Neural cell (in vitro differentiated cells): ENCODE data around the gene SELENOO.
"Not testable (repeated sequence)": the region's sequence is repeated elsewhere in the genome, so short reads cannot be mapped to it uniquely, and the experiment has no call there.

ENCODE experiments used
- CTCF ChIP-seq: fragments of 450-650 bp; IDR thresholded peaks from 2 replicates; pipeline ENCODE4 v1.5.1; 2014; ENCODE audit warnings: antibody characterized with exemption, mild to moderate bottlenecking, moderate library complexity; ENCODE audit not compliant: poor library complexity, severe bottlenecking
- POLR2AphosphoS5 ChIP-seq: IDR thresholded peaks from 2 replicates; pipeline ENCODE4 v1.6.1; 2012

DNA sequence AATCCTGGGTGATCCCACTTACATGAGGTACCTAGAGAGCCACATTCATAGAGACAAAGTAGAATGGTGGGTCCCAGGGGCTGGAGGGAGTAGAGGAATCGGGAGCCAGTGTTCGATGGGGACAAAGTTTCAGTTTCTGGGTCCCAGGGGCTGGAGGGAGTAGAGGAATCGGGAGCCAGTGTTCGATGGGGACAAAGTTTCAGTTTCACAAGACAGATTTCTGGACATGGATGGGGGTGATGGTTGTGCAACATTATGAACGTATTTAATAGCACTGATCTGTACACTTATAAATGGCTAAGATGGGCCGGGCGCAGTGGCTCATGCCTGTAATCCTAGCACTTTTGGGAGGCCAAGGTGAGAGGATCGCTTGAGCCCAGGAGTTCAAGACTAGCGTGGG lies 4.2 kb downstream of the SELENOO start:
- TF ChIP-seq CTCF, POLR2AphosphoS5: not testable (repeated sequence)
